ENCODE measurements around the gene HPX. TPM values are rescaled to one million over a fixed set of nuclear protein-coding genes. Genes with fewer than 3 reads are reported as not detected.

The HPX gene
- total RNA-seq, 1 experiment from 2014 or later = not detected

DNA sequence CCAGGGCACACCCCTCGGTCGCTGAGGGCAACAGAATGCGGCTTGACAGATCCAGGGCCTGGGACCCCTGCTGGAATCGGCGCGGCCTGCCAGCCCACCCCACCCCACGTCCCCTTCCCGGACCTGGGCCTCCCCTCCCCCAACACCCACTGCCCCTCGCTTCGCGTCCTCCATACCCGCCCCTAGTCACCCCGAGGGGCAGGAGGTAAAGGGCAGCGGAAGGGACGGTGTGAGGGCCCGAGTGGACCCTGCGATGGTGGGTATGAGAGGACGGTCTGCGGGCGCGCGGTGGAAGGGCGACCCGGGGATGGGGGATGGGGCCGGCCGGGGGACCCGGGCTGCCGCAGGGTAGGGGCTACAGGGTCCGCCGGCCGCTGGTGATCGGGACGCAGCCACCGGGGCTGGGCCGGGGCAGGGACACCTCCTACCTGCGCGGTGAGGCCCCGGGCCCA, 22.2 kb downstream of the HPX start:
- Histone ChIP-seq H2AFZ (ENCODE audit: low read length) (no peak overlapping the region), H3K27ac (ENCODE audit: low read length) (no peak overlapping the region), H3K27me3 (ENCODE audit: low read length) (no peaks in the 10 kb centered on the region), H4K20me1 (ENCODE audit: insufficient read depth, low read depth, low read length) (no peaks in the 10 kb centered on the region), H3K9ac (ENCODE audit: low read length) (no peak overlapping the region), H3K4me2 (ENCODE audit: low read depth, low read length, poor library complexity, severe bottlenecking) (no peak overlapping the region), H3K4me3 (ENCODE audit: low read length) (no peak overlapping the region), H3K36me3 (ENCODE audit: insufficient read depth, low read length) (no peaks in the 10 kb centered on the region), H3K4me1 (ENCODE audit: low read length) (no peaks in the 10 kb centered on the region), H3K79me2 (ENCODE audit: low read length) (no peaks in the 10 kb centered on the region), H3K9me2 (replicated peaks; ENCODE audit: insufficient read depth, low read length) (no peaks in the 10 kb centered on the region), H3K9me3 (ENCODE audit: low read length) (no peaks in the 10 kb centered on the region)
- DNase-seq = no peak

DNA sequence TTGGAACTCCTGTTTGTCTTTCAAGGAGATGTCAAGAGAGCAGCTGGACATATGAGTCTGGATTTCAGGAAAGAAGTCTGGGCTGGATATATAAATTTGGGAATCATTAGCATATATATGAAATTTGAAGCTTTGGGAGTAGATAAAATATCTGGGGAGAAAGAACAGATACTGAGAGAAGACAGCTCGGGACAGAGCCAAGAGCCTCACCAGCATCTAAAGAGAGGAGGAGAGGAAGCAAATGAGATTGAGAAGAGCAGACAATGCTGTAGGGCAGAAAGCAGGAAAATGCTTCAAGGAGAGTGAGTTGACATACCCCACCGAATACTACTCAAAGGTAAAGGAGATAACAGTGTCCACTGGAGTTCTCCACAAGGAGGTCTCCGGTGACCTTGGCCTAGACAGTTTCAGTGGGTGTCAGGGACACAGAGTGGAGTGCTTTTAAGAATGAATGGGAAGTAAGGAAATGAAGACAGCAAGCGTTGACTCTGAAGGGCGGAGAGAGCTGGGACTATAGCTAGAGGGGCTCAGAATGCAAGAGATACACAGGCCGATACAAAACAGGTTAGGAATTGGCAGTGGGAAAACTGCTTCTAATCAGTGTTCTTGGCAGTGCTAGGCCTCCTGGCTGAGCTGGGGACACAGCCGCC, 22.8 kb downstream of the HPX start:
- H3K9me2 ChIP-seq (replicated peaks; ENCODE audit: insufficient read depth, low read length) = no peaks in the 10 kb centered on the region
- H3K9me3 ChIP-seq (ENCODE audit: low read length) = no peaks in the 10 kb centered on the region
- no peak for DNase-seq
- H3K27ac ChIP-seq (ENCODE audit: low read length) = no peak overlapping the region
- H2AFZ ChIP-seq (ENCODE audit: low read length) = no peak overlapping the region
- no peaks in the 10 kb centered on the region for H3K27me3 ChIP-seq (ENCODE audit: low read length)
- no peak overlapping the region for H3K4me3 ChIP-seq (ENCODE audit: low read length)
- no peak overlapping the region for H3K4me2 ChIP-seq (ENCODE audit: low read depth, low read length, poor library complexity, severe bottlenecking)
- no peaks in the 10 kb centered on the region for H3K36me3 ChIP-seq (ENCODE audit: insufficient read depth, low read length)
- H4K20me1 ChIP-seq (ENCODE audit: insufficient read depth, low read depth, low read length) = no peaks in the 10 kb centered on the region
- H3K4me1 ChIP-seq (ENCODE audit: low read length) = no peaks in the 10 kb centered on the region
- no peak overlapping the region for H3K9ac ChIP-seq (ENCODE audit: low read length)
- no peaks in the 10 kb centered on the region for H3K79me2 ChIP-seq (ENCODE audit: low read length)

DNA sequence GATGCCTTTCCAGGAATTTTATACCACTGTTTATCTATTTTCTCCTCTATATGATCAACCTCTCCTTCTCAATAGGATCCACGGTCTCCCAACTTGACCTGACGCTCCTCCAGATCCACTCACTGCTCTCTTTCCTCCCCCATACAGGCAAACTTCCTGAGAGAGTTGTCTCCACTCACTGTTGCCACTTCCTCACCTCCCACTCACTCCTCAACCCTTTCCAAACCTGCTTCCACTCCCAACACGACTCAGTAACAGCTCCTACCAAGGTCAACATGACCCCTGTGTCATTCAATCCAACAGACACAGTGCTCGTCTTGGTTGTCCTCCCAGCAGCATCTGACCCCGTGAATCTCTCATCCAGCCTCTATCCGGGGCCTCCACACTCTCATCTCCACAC, 25.0 kb downstream of the HPX start:
- Histone ChIP-seq H3K27me3 (ENCODE audit: low read length) (no peaks in the 10 kb centered on the region), H2AFZ (ENCODE audit: low read length) (no peak overlapping the region), H3K4me2 (ENCODE audit: low read depth, low read length, poor library complexity, severe bottlenecking) (no peak overlapping the region), H3K79me2 (ENCODE audit: low read length) (no peaks in the 10 kb centered on the region), H4K20me1 (ENCODE audit: insufficient read depth, low read depth, low read length) (no peaks in the 10 kb centered on the region), H3K36me3 (ENCODE audit: insufficient read depth, low read length) (no peaks in the 10 kb centered on the region), H3K9ac (ENCODE audit: low read length) (no peak overlapping the region), H3K9me2 (replicated peaks; ENCODE audit: insufficient read depth, low read length) (no peaks in the 10 kb centered on the region), H3K9me3 (ENCODE audit: low read length) (no peaks in the 10 kb centered on the region), H3K4me3 (ENCODE audit: low read length) (no peak overlapping the region), H3K27ac (ENCODE audit: low read length) (no peak overlapping the region), H3K4me1 (ENCODE audit: low read length) (no peaks in the 10 kb centered on the region)
- no peak for DNase-seq

DNA sequence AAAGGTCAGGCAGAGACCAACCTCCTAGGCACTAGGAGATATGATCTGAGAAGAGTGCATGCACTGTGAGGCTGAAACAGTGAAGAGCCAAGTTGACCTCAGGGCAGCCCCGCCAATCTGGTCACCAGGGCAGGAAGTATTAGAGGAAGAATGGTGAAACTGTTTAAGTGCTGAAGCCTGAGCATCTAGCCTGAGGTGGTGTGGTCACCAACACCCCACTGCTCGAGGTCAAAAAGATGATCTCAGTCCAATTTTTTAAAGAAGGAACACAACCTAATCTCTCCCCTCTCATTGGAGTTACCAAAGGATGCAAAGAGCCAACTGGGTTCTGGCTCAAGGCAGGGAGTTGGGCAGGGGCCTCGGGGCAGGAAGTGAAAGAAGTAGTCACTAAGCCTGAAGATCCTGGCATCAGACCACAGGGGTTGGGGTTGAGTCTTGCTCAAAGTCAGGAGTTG, 25.9 kb downstream of the HPX start:
- H3K36me3 ChIP-seq (ENCODE audit: insufficient read depth, low read length) = no peaks in the 10 kb centered on the region
- H3K4me3 ChIP-seq (ENCODE audit: low read length) = no peak overlapping the region
- DNase-seq = no peak

DNA sequence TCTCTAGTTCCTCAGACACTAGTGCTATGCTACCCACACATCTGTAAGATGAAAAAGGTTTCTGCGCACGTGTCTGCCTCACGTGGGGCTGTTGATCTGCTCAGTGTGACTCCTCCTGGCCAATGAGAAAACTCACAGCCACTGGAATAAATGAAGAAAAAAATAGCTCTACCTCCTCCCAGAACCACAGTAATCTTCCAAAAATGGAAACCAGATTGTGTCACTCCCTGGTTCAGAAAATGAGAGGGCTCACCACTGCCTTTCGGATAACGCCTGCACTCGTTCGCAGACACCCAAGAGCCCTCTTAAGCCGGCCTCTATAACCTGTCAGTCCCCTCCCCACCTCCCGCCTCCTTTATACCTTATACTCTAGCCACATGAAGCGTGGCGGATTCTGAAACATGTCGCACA, 27.0 kb downstream of the HPX start:
- DNase-seq = no peak
- H3K9ac ChIP-seq (ENCODE audit: low read length) = no peak overlapping the region
- H3K27ac ChIP-seq (ENCODE audit: low read length) = no peak overlapping the region
- no peaks in the 10 kb centered on the region for H3K79me2 ChIP-seq (ENCODE audit: low read length)
- no peaks in the 10 kb centered on the region for H4K20me1 ChIP-seq (ENCODE audit: insufficient read depth, low read depth, low read length)
- no peak overlapping the region for H3K4me3 ChIP-seq (ENCODE audit: low read length)
- no peaks in the 10 kb centered on the region for H3K4me1 ChIP-seq (ENCODE audit: low read length)
- H3K9me3 ChIP-seq (ENCODE audit: low read length) = no peaks in the 10 kb centered on the region
- no peaks in the 10 kb centered on the region for H3K27me3 ChIP-seq (ENCODE audit: low read length)
- no peaks in the 10 kb centered on the region for H3K9me2 ChIP-seq (replicated peaks; ENCODE audit: insufficient read depth, low read length)
- H3K4me2 ChIP-seq (ENCODE audit: low read depth, low read length, poor library complexity, severe bottlenecking) = no peak overlapping the region
- H3K36me3 ChIP-seq (ENCODE audit: insufficient read depth, low read length) = no peaks in the 10 kb centered on the region
- H2AFZ ChIP-seq (ENCODE audit: low read length) = no peak overlapping the region

More for the DNA sequence above, 25.9 kb downstream of the HPX start:
- H3K79me2 ChIP-seq (ENCODE audit: low read length) = no peaks in the 10 kb centered on the region
- H3K9me3 ChIP-seq (ENCODE audit: low read length) = no peaks in the 10 kb centered on the region
- no peak overlapping the region for H3K27ac ChIP-seq (ENCODE audit: low read length)
- no peaks in the 10 kb centered on the region for H3K27me3 ChIP-seq (ENCODE audit: low read length)
- no peaks in the 10 kb centered on the region for H3K9me2 ChIP-seq (replicated peaks; ENCODE audit: insufficient read depth, low read length)
- H3K4me2 ChIP-seq (ENCODE audit: low read depth, low read length, poor library complexity, severe bottlenecking) = no peak overlapping the region
- no peaks in the 10 kb centered on the region for H4K20me1 ChIP-seq (ENCODE audit: insufficient read depth, low read depth, low read length)
- no peak overlapping the region for H2AFZ ChIP-seq (ENCODE audit: low read length)
- H3K4me1 ChIP-seq (ENCODE audit: low read length) = no peaks in the 10 kb centered on the region
- H3K9ac ChIP-seq (ENCODE audit: low read length) = no peak overlapping the region

DNA sequence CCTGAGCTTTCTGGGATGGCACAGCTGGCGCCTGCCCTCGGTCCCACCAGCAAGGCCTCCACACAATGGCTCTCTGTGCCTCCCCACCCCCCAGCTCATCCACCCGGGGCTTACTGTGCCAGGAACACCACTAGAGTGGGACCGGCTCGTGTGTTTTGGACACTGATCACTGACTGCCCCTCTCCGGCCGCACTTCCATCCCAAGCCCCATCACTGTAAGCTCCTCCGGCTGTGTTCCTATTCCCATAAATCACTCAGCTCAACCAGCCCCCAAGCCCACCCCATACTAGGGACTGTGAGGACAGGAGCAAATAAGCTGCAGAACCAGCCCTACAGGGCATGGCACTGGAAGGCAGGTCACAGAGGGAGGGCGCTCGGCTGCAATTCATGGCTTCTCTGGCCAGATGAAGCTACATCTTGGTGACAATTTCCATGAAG, 29.2 kb downstream of the HPX start:
- no peaks in the 10 kb centered on the region for H3K36me3 ChIP-seq (ENCODE audit: insufficient read depth, low read length)
- no peak overlapping the region for H3K4me2 ChIP-seq (ENCODE audit: low read depth, low read length, poor library complexity, severe bottlenecking)
- no peaks in the 10 kb centered on the region for H3K27me3 ChIP-seq (ENCODE audit: low read length)
- H3K79me2 ChIP-seq (ENCODE audit: low read length) = no peaks in the 10 kb centered on the region
- no peak for DNase-seq
- no peaks in the 10 kb centered on the region for H3K9me3 ChIP-seq (ENCODE audit: low read length)
- H3K27ac ChIP-seq (ENCODE audit: low read length) = no peak overlapping the region
- no peak overlapping the region for H2AFZ ChIP-seq (ENCODE audit: low read length)
- no peaks in the 10 kb centered on the region for H3K4me1 ChIP-seq (ENCODE audit: low read length)
- no peaks in the 10 kb centered on the region for H4K20me1 ChIP-seq (ENCODE audit: insufficient read depth, low read depth, low read length)
- no peak overlapping the region for H3K9ac ChIP-seq (ENCODE audit: low read length)
- H3K4me3 ChIP-seq (ENCODE audit: low read length) = no peak overlapping the region
- no peaks in the 10 kb centered on the region for H3K9me2 ChIP-seq (replicated peaks; ENCODE audit: insufficient read depth, low read length)

DNA sequence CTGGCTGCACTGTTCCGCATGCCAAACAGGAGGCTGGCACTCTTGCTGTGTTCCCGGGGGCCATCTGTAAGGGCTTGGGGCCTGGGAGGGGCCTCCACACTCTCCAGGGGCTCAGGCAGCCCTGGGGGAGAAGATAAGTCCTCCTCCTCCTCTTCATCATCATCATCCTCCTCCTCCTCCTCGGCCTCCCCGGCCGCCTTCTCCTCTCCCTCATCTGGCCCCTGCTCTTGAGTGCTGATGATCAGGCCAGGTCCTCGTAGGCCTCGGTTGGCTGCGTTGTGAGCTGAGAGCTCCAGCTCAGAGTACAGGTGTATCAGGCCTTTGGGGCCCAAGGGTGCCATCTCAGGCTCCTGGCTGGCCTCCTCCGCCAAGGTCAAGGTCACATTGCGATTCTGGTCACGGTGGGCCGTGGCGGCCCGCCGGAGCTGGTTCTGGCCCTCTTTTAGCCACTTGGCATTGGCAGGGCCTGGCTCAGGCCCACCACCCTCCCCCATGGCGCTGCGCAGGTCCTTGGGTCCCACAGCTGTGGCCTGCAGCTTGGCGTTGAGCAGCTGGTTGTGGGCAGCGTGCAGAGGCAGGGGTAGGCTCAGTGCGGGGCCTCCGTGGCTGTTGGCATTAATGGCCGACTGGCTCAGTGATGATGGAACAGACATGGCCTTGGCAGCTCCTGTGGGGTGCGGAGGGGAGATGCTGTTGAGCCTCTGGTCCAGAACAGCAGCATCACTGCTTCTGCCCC, 29.9 kb downstream of the HPX start:
- Histone ChIP-seq H3K4me2 (ENCODE audit: low read depth, low read length, poor library complexity, severe bottlenecking) (no peak overlapping the region), H3K36me3 (ENCODE audit: insufficient read depth, low read length) (no peaks in the 10 kb centered on the region), H3K27ac (ENCODE audit: low read length) (no peak overlapping the region), H2AFZ (ENCODE audit: low read length) (no peak overlapping the region), H3K4me1 (ENCODE audit: low read length) (no peaks in the 10 kb centered on the region), H3K79me2 (ENCODE audit: low read length) (no peaks in the 10 kb centered on the region), H3K9me3 (ENCODE audit: low read length) (no peaks in the 10 kb centered on the region), H3K9ac (ENCODE audit: low read length) (no peak overlapping the region), H3K27me3 (ENCODE audit: low read length) (no peaks in the 10 kb centered on the region), H3K9me2 (replicated peaks; ENCODE audit: insufficient read depth, low read length) (no peaks in the 10 kb centered on the region), H3K4me3 (ENCODE audit: low read length) (no peak overlapping the region), H4K20me1 (ENCODE audit: insufficient read depth, low read depth, low read length) (no peaks in the 10 kb centered on the region)
- no peak for DNase-seq

DNA sequence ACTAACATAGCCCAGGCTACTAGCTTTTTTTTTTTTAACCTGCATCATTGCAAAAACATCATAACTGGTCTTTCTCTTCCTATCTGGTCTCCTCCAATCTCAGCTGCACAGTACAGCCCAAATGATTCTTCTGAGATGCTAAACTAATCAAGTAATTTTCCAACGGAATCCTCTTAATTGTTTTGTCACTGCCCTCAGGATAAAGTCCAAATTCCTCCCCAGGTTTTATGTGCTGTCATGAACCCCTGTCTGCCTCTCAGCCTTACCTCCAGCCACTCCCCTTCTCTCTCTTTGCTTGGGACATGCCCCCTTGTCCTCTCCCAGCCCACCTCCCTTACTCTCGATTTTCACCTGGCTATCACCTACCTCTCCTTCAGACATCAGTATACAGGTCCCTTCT, 34.4 kb downstream of the HPX start:
- no peak overlapping the region for H3K4me2 ChIP-seq (ENCODE audit: low read depth, low read length, poor library complexity, severe bottlenecking)
- no peaks in the 10 kb centered on the region for H3K9me3 ChIP-seq (ENCODE audit: low read length)
- no peaks in the 10 kb centered on the region for H3K36me3 ChIP-seq (ENCODE audit: insufficient read depth, low read length)
- no peaks in the 10 kb centered on the region for H4K20me1 ChIP-seq (ENCODE audit: insufficient read depth, low read depth, low read length)
- H3K27ac ChIP-seq (ENCODE audit: low read length) = no peak overlapping the region
- H3K4me1 ChIP-seq (ENCODE audit: low read length) = peaks cover 5% of the 10 kb centered on the region; the same call in 1 of the 2 replicates
- no peaks in the 10 kb centered on the region for H3K27me3 ChIP-seq (ENCODE audit: low read length)
- no peak overlapping the region for H3K4me3 ChIP-seq (ENCODE audit: low read length)
- no peak overlapping the region for H3K9ac ChIP-seq (ENCODE audit: low read length)
- no peak overlapping the region for H2AFZ ChIP-seq (ENCODE audit: low read length)
- H3K9me2 ChIP-seq (replicated peaks; ENCODE audit: insufficient read depth, low read length) = no peaks in the 10 kb centered on the region
- no peaks in the 10 kb centered on the region for H3K79me2 ChIP-seq (ENCODE audit: low read length)
- no peak for DNase-seq
